ENCODE results near the gene SGTA. TPM values are rescaled to one million over a fixed set of nuclear protein-coding genes. Genes with fewer than 3 reads are reported as not detected.

SGTA gene
- total and polyA plus RNA-seq, 2 of the 8 experiments (the other 6 are each of a cell fraction or from before 2014, with no cell fraction given): 86.8 to 130 TPM

- no peak for DNase-seq (ENCODE audit: low read depth in 1 of 2, low spot score in 2 of 2)
- H4K91ac ChIP-seq (replicated peaks; ENCODE audit: insufficient read length, low read length): no peak overlapping the region
- WGBS, 2 experiments (ENCODE audit: extremely low coverage in 1 of 2, insufficient coverage in 1 of 2, insufficient read length in 1 of 2, insufficient replicate concordance in 2 of 2, low coverage in 1 of 2, low lambda C conversion rate in 2 of 2, missing lambda C conversion rate in 1 of 2): 98% methylated on average over 12 of the region's 12 CpGs; no CpG with 5 or more reads in 1 of the 2 experiments
- H3K36me3 ChIP-seq (ENCODE audit: control insufficient read depth in 2 of 4, insufficient read depth in 4 of 4, low read length in 3 of 4): peaks cover 3 to 30% (median 8%) of the 10 kb centered on the region in 4 experiments; a peak in 6 of 8 replicates
- H3K4ac ChIP-seq (replicated peaks; ENCODE audit: insufficient read length, low read depth, low read length): no peak overlapping the region
- FAIRE-seq: no peak
- ChIA-PET POLR2A (ENCODE audit: partially characterized antibody) (interaction anchor here (0.5 to 2.2 kb wide), 4 partner anchors 12 to 108 kb away, joined by 3 to 6 read pairs (median 4); no protein-coding TSS in a partner anchor), CTCF (ENCODE audit: partially characterized antibody) (interaction anchor here (0.5 to 4.3 kb wide), 3 partner anchors 12 to 152 kb away, joined by 3 to 16 read pairs (median 4); no protein-coding TSS in a partner anchor)
- no peak overlapping the region for H3K56ac ChIP-seq (replicated peaks; ENCODE audit: insufficient read length, low read depth, low read length)
- no peak overlapping the region for H3K27ac ChIP-seq (ENCODE audit: low read depth, low read length)
- H2AFZ ChIP-seq (ENCODE audit: low read length): no peak overlapping the region
- no peak overlapping the region for H2BK120ac ChIP-seq (replicated peaks; ENCODE audit: low read depth, low read length)
- no peak for TF ChIP-seq MAX (IDR thresholded peaks at IDR 0.05)
- no peak for TF ChIP-seq PHF8 (conservative IDR thresholded peaks at IDR 0.05; ENCODE audit: low read depth, low read length)
- TF ChIP-seq SP4 (IDR thresholded peaks at IDR 0.05; ENCODE audit: low read length): no peak
- no peaks in the 10 kb centered on the region for H3K9me3 ChIP-seq (ENCODE audit: insufficient read depth in 2 of 2, low read depth in 1 of 2, low read length in 1 of 2)
- H4K8ac ChIP-seq (ENCODE audit: extremely low read depth, insufficient read depth, low read length): no peak overlapping the region; the same call in 1 of the 2 replicates
- H3K18ac ChIP-seq (ENCODE audit: extremely low read depth, low read length): no peak overlapping the region
- H2BK20ac ChIP-seq (ENCODE audit: low read length): no peak overlapping the region
- peaks cover 0 to 2% of the 10 kb centered on the region in 2 experiments; a peak in 1 of 4 replicates for H3K79me2 ChIP-seq (ENCODE audit: control insufficient read depth in 1 of 2, insufficient read depth in 2 of 2, low read length in 2 of 2)
- H3K4me3 ChIP-seq (ENCODE audit: extremely low read depth in 1 of 4, insufficient read depth in 2 of 4, low read depth in 3 of 4, low read length in 4 of 4): no peak overlapping the region
- no peak overlapping the region for H4K5ac ChIP-seq (ENCODE audit: insufficient read length, low read depth, low read length)
- H2BK5ac ChIP-seq (ENCODE audit: low read depth, low read length): no peak overlapping the region
- no peak overlapping the region for H3K14ac ChIP-seq (ENCODE audit: insufficient read length)
- no peak overlapping the region for H3K23ac ChIP-seq (ENCODE audit: insufficient read length)
- H2BK12ac ChIP-seq (ENCODE audit: low read depth, low read length): no peak overlapping the region
- no peak overlapping the region for H2BK15ac ChIP-seq (ENCODE audit: low read length)
- no peaks in the 10 kb centered on the region for H3K4me1 ChIP-seq (replicated peaks in 1 of 4; ENCODE audit: control insufficient read depth in 3 of 4, insufficient read depth in 4 of 4, low read length in 3 of 4)
- no peak overlapping the region for H3K4me2 ChIP-seq (ENCODE audit: insufficient read depth in 1 of 2, low read depth in 2 of 2, low read length in 2 of 2)
- H3K27me3 ChIP-seq (replicated peaks in 1 of 4; ENCODE audit: control insufficient read depth in 3 of 4, extremely low read depth in 1 of 4, insufficient read depth in 3 of 4, low read length in 3 of 4): no peaks in the 10 kb centered on the region
- H2AK5ac ChIP-seq (ENCODE audit: low read depth, low read length): no peak overlapping the region
- H3K23me2 ChIP-seq (ENCODE audit: low read depth, low read length): 0 out of 2 replicates have a peak, but pooled peaks cover 5% of the 10 kb centered on the region
- H3K79me1 ChIP-seq (ENCODE audit: low read depth, low read length): no peaks in the 10 kb centered on the region
- no peak overlapping the region for H3K9ac ChIP-seq (replicated peaks in 1 of 4; ENCODE audit: extremely low read depth in 1 of 4, low read depth in 3 of 4, low read length in 3 of 4)
- H4K20me1 ChIP-seq (replicated peaks in 1 of 2; ENCODE audit: control insufficient read depth in 1 of 2, insufficient read depth in 2 of 2, low read length in 2 of 2): peaks cover 4 to 27% of the 10 kb centered on the region in 2 experiments
Observed at GRCh38 chr19:2735374-2735773, 47.7 kb downstream of the SGTA start.

Data from H1 (cell line).